CD14-positive monocyte (primary cell): ENCODE measurements around the gene LRP1. TPM values are rescaled to one million over a fixed set of nuclear protein-coding genes. Genes with fewer than 3 reads are reported as not detected.

Source experiments
- DNase-seq, 3 donors: peaks; one replicate each; pipeline ENCODE4 v3.0.0-alpha.2; 2011 to 2022
- H2AFZ ChIP-seq: 2 replicates; pipeline ENCODE4 v1.6.0; 2012; ENCODE audit warnings: mild to moderate bottlenecking, low read depth, low read length, inconsistent platforms; ENCODE audit not compliant: insufficient read depth, poor library complexity, severe bottlenecking
- H3K27ac ChIP-seq, 2 donors: 1 replicate in 1 of 2; 2 replicates in 1 of 2; pipeline ENCODE4 v1.5.1; 2012 to 2013; ENCODE audit warnings: low read length in 2 of 2, control low read depth in 1 of 2, inconsistent platforms in 1 of 2, low read depth in 1 of 2, mild to moderate bottlenecking in 1 of 2
- H3K27me3 ChIP-seq, 2 donors: one replicate each; pipeline versions ENCODE4 v1.6.0 to v1.6.1; 2011 to 2013; ENCODE audit warnings: low read length in 2 of 2; ENCODE audit not compliant: control insufficient read depth in 2 of 2, insufficient read depth in 2 of 2
- H3K36me3 ChIP-seq, 2 donors: replicated peaks in 1 of 2; 1 replicate in 1 of 2; 2 replicates in 1 of 2; pipeline versions ENCODE4 v1.5.1 to v1.6.1; 2012 to 2013; ENCODE audit warnings: low read length in 2 of 2, control low read depth in 1 of 2, inconsistent platforms in 1 of 2, mild to moderate bottlenecking in 1 of 2; ENCODE audit not compliant: insufficient read depth in 2 of 2, control insufficient read depth in 1 of 2
- H3K4me1 ChIP-seq, 2 donors: 1 replicate in 1 of 2; 2 replicates in 1 of 2; pipeline versions ENCODE4 v1.5.1 to v1.6.1; 2012 to 2013; ENCODE audit warnings: low read length in 2 of 2, control low read depth in 1 of 2, inconsistent platforms in 1 of 2, mild to moderate bottlenecking in 1 of 2, moderate library complexity in 1 of 2; ENCODE audit not compliant: insufficient read depth in 2 of 2, control insufficient read depth in 1 of 2
- H3K4me2 ChIP-seq: replicated peaks from 2 replicates; pipeline ENCODE3; 2012; ENCODE audit warnings: low read length, moderate library complexity, mild to moderate bottlenecking; ENCODE audit not compliant: poor library complexity, severe bottlenecking; ENCODE audit errors: extremely low read depth
- H3K4me3 ChIP-seq, 3 experiments: fragments of 200-600 bp in 1 of 3; sonication (generic) in 1 of 3; replicated peaks in 1 of 3; 1 replicate in 2 of 3; 2 replicates in 1 of 3; pipeline ENCODE4 v1.5.1; 2011 to 2013; ENCODE audit warnings: low read length in 3 of 3, mild to moderate bottlenecking in 3 of 3, control low read depth in 2 of 3, low read depth in 2 of 3, inconsistent platforms in 1 of 3, moderate library complexity in 1 of 3
- H3K79me2 ChIP-seq: 2 replicates; pipeline ENCODE4 v1.6.0; 2012; ENCODE audit warnings: mild to moderate bottlenecking, control low read depth, inconsistent platforms, low read length, moderate library complexity; ENCODE audit not compliant: insufficient read depth
- H3K9ac ChIP-seq: 2 replicates; pipeline ENCODE4 v1.6.0; 2017; ENCODE audit warnings: low read length, mild to moderate bottlenecking; ENCODE audit not compliant: insufficient read depth, poor library complexity, severe bottlenecking
- H3K9me3 ChIP-seq, 2 donors: replicated peaks in 1 of 2; 1 replicate in 1 of 2; 2 replicates in 1 of 2; pipeline versions ENCODE4 v1.5.1 to v1.6.1; 2012 to 2013; ENCODE audit warnings: low read length in 2 of 2, control low read depth in 1 of 2; ENCODE audit not compliant: control insufficient read depth in 1 of 2, insufficient read depth in 1 of 2
- H4K20me1 ChIP-seq: 2 replicates; pipeline ENCODE4 v1.6.0; 2012; ENCODE audit warnings: mild to moderate bottlenecking, low read length, control low read depth, moderate library complexity; ENCODE audit not compliant: insufficient read depth
- H3K27ac Mint-ChIP-seq, 7 donors: one replicate each; pipeline ENCODE4 v1.8.0; 2020; ENCODE audit warnings: mild to moderate bottlenecking in 7 of 7, mixed read lengths in 7 of 7, moderate library complexity in 6 of 7, inconsistent platforms in 2 of 7
- H3K27me3 Mint-ChIP-seq, 3 donors: one replicate each; pipeline ENCODE4 v1.8.0; 2021 to 2022; ENCODE audit warnings: low read depth in 3 of 3, mild to moderate bottlenecking in 3 of 3, mixed read lengths in 3 of 3, moderate library complexity in 3 of 3, inconsistent platforms in 1 of 3
- H3K36me3 Mint-ChIP-seq, 2 donors: one replicate each; pipeline ENCODE4 v1.8.0; 2020; ENCODE audit warnings: mixed read lengths in 2 of 2, inconsistent platforms in 1 of 2, mild to moderate bottlenecking in 1 of 2
- H3K4me1 Mint-ChIP-seq: one replicate; pipeline ENCODE4 v1.8.0; 2020; ENCODE audit warnings: mild to moderate bottlenecking, mixed read lengths
- H3K4me3 Mint-ChIP-seq, 2 donors: one replicate each; pipeline ENCODE4 v1.8.0; 2020; ENCODE audit warnings: mild to moderate bottlenecking in 2 of 2, mixed read lengths in 2 of 2, moderate library complexity in 1 of 2
- H3K9me3 Mint-ChIP-seq, 7 donors: one replicate each; pipeline ENCODE4 v1.8.0; 2020 to 2022; ENCODE audit warnings: mixed read lengths in 7 of 7, mild to moderate bottlenecking in 6 of 7, moderate library complexity in 6 of 7, inconsistent platforms in 2 of 7
- WGBS: methylation state at CpG from one replicate; pipeline ENCODE4 v1.1.5; 2013; ENCODE audit warnings: missing lambda C conversion rate; ENCODE audit not compliant: insufficient coverage; 5-methylcytosine and 5-hydroxymethylcytosine counted together
- intact Hi-C, 2 donors: fragments of 100-400 bp; cut with micrococcal nuclease; formaldehyde crosslinking; loops; one replicate each; pipeline versions ENCODE4 v1.15.0 to v1.15.1; 2023
- polyA plus RNA-seq, 3 donors: library from polyadenylated mRNA; depleted of rRNA in 1 of 3; unstranded in 2 of 3; stranded (reverse) in 1 of 3; fragments of 300-500 nt in 2 of 3; fragments of >200 nt in 1 of 3; fragmentation: Illumina TruSeq in 2 of 3; gene quantifications; 1 replicate in 2 of 3; 2 replicates in 1 of 3; pipeline ENCODE4 v1.2.3, GENCODE V29; 2012 to 2021
- TF ChIP-seq, protein P1 (sequence below): fragments of 200-600 bp; IDR thresholded peaks from one replicate; pipeline ENCODE4 v1.8.0; 2022; ENCODE audit warnings: antibody characterized with exemption, mild to moderate bottlenecking

Gene LRP1
- polyA plus RNA-seq, 3 donors = 5.5 to 246 (median 10.5) TPM

DNA sequence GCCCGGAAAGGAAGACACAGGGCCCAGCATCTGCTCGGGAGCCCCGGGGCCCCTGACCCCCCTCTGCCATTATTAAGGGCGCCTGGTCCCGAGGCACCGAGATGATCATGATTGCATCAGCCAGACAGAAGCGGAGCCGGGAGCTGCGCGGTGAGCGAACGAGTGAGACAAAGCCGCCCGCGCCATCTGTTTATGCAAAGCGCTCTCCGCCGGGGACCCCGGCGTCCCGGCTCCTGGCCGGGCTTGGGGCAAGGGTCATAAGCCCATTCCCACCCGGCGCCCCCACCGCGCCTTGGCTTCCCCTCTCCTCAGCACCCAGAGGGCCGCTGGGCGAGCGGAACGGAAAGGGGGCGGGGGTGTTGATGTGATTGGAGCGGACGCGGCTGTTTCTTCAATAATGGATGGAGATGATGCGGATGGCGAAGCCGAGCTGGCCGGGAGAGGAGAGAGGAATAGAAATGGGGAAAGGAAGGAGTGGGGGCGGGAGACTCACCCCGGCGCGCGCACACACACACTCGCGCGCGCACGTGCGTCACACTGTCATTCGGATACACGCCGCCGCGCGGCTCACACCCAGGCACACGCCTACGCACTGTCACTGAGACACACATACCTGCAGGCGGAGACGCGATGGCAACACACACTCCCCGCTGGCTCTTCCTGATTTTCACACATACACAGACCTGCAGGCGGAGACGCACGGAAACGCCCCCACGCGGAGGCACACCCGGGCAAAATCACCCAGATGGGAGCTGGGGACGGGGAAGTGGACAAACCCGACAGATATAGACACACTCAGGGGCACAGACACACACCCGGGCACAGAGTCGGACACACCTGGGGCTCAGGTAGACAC, 112.0 kb downstream of the LRP1 start:
- Mint-ChIP-seq H3K27ac (peak overlapping the region in 4 of 7 donors; percentile 35 to 46 (median 37)), H3K9me3 (peaks cover 0 to 52% (median 13%) of the 10 kb centered on the region in 7 donors), H3K4me1 (peaks cover 82% of the 10 kb centered on the region), H3K27me3 (peaks cover 85 to 89% (median 88%) of the 10 kb centered on the region in 3 donors), H3K36me3 (peaks cover 27 to 29% of the 10 kb centered on the region in 2 donors), H3K4me3 (peak overlapping the region; percentile 84 to 99)
- Histone ChIP-seq H3K27me3 (peaks cover 67 to 79% of the 10 kb centered on the region in 2 donors), H3K36me3 (peaks cover 0 to 4% of the 10 kb centered on the region in 2 donors), H3K27ac (no peak overlapping the region), H2AFZ (peak overlapping the region; percentile 55), H3K4me1 (peaks cover 73 to 75% of the 10 kb centered on the region in 2 donors), H3K79me2 (no peaks in the 10 kb centered on the region), H4K20me1 (peaks cover 79% of the 10 kb centered on the region), H3K9me3 (peaks cover 0 to 47% of the 10 kb centered on the region in 2 donors), H3K9ac (no peak overlapping the region), H3K4me3 (peak overlapping the region; percentile 29 to 75 (median 37)), H3K4me2 (peak overlapping the region; percentile 79)
- intact Hi-C loops = no loop called here
- TF ChIP-seq, protein P1, sequence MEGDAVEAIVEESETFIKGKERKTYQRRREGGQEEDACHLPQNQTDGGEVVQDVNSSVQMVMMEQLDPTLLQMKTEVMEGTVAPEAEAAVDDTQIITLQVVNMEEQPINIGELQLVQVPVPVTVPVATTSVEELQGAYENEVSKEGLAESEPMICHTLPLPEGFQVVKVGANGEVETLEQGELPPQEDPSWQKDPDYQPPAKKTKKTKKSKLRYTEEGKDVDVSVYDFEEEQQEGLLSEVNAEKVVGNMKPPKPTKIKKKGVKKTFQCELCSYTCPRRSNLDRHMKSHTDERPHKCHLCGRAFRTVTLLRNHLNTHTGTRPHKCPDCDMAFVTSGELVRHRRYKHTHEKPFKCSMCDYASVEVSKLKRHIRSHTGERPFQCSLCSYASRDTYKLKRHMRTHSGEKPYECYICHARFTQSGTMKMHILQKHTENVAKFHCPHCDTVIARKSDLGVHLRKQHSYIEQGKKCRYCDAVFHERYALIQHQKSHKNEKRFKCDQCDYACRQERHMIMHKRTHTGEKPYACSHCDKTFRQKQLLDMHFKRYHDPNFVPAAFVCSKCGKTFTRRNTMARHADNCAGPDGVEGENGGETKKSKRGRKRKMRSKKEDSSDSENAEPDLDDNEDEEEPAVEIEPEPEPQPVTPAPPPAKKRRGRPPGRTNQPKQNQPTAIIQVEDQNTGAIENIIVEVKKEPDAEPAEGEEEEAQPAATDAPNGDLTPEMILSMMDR = no peak
- DNase-seq = peak; percentile 60 to 79 (median 63)
- WGBS = under 1% methylated on average over 55 of the region's 72 CpGs

DNA sequence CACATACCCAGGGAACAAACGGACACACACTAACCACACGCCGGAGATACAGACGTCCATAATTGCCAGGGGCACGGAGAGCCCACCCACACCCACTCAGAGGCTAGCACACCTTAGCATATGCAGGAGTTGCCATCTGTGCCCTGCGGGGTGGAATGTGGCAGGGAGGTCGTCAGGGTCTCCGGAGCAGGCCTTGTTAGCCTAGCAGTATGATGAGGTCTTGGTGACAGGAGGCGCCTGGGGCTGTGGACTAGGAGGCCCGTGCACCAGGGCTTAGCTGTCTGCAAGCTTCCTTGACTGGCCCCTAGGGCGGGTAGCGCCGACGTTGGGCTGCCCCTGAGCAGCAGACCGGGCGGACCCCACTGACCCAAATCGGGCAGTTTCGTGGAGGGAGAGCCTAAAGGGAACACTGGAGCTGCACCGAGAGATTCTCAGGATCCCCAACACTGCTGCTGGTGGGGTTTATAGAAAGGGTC, 112.7 kb downstream of the LRP1 start:
- peaks cover 64 to 72% of the 10 kb centered on the region in 2 donors for H3K27me3 ChIP-seq
- H3K4me3 ChIP-seq = peak overlapping the region in 2 of 3 experiments; percentile 37 to 75
- Mint-ChIP-seq H3K4me1 (peaks cover 85% of the 10 kb centered on the region), H3K4me3 (peak overlapping the region; percentile 84 to 99), H3K9me3 (peaks cover 0 to 47% (median 13%) of the 10 kb centered on the region in 7 donors), H3K36me3 (peaks cover 24 to 27% of the 10 kb centered on the region in 2 donors), H3K27me3 (peaks cover 81 to 83% (median 82%) of the 10 kb centered on the region in 3 donors), H3K27ac (peak overlapping the region in 2 of 7 donors; percentile 35 to 46)
- H3K36me3 ChIP-seq = peaks cover 0 to 4% of the 10 kb centered on the region in 2 donors
- intact Hi-C loops = no loop called here
- no peaks in the 10 kb centered on the region for H3K79me2 ChIP-seq
- H3K9ac ChIP-seq = no peak overlapping the region
- DNase-seq = peak in 1 of 3 donors; percentile 5
- peaks cover 0 to 46% of the 10 kb centered on the region in 2 donors for H3K9me3 ChIP-seq
- TF ChIP-seq, protein P1 = no peak
- no peak overlapping the region for H2AFZ ChIP-seq
- H3K4me1 ChIP-seq = peaks cover 75 to 76% of the 10 kb centered on the region in 2 donors
- no peak overlapping the region for H3K27ac ChIP-seq
- WGBS = 6% methylated on average over 15 of the region's 19 CpGs
- H4K20me1 ChIP-seq = peaks cover 72% of the 10 kb centered on the region
- H3K4me2 ChIP-seq = peak overlapping the region; percentile 79
